Muscle layer of duodenum (tissue), 2 donors: ENCODE measurements around the gene DSCAML1.
A peak's percentile ranks its signal among the peaks of the same experiment; 100 is the strongest.

Experiments used
- H3K27ac ChIP-seq: one replicate; pipeline ENCODE4 v1.7.0; 2013; ENCODE audit warnings: mild to moderate bottlenecking, low read length
- H3K27me3 ChIP-seq: one replicate; pipeline ENCODE4 v1.7.0; 2013; ENCODE audit warnings: low read depth, mild to moderate bottlenecking, control low read depth, low read length
- H3K36me3 ChIP-seq, 2 donors: one replicate each; pipeline ENCODE4 v1.7.0; 2013; ENCODE audit warnings: low read length in 2 of 2, control low read depth in 1 of 2, mild to moderate bottlenecking in 1 of 2; ENCODE audit not compliant: insufficient read depth in 2 of 2, control insufficient read depth in 1 of 2
- H3K4me1 ChIP-seq, 2 donors: one replicate each; pipeline ENCODE4 v1.7.0; 2013; ENCODE audit warnings: low read length in 2 of 2, mild to moderate bottlenecking in 2 of 2, control low read depth in 1 of 2, moderate library complexity in 1 of 2; ENCODE audit not compliant: insufficient read depth in 2 of 2, control insufficient read depth in 1 of 2
- H3K4me3 ChIP-seq, 2 donors: one replicate each; pipeline ENCODE4 v1.7.0; 2013; ENCODE audit warnings: low read length in 2 of 2, low read depth in 1 of 2, mild to moderate bottlenecking in 1 of 2
- H3K9me3 ChIP-seq, 2 donors: one replicate each; pipeline ENCODE4 v1.7.0; 2013; ENCODE audit warnings: low read length in 2 of 2, control low read depth in 1 of 2, mild to moderate bottlenecking in 1 of 2; ENCODE audit not compliant: control insufficient read depth in 1 of 2
- donor health status: healthy.

Gene DSCAML1

GRCh38 chr11:117837070-117837776 is 40.2 kb upstream of the DSCAML1 start:
- Histone ChIP-seq H3K27me3 (no peaks in the 10 kb centered on the region), H3K9me3 (no peaks in the 10 kb centered on the region), H3K36me3 (peaks cover 0 to 34% of the 10 kb centered on the region in 2 donors), H3K4me3 (no peak overlapping the region), H3K27ac (no peak overlapping the region), H3K4me1 (peaks cover 0 to 3% of the 10 kb centered on the region in 2 donors)

DNA sequence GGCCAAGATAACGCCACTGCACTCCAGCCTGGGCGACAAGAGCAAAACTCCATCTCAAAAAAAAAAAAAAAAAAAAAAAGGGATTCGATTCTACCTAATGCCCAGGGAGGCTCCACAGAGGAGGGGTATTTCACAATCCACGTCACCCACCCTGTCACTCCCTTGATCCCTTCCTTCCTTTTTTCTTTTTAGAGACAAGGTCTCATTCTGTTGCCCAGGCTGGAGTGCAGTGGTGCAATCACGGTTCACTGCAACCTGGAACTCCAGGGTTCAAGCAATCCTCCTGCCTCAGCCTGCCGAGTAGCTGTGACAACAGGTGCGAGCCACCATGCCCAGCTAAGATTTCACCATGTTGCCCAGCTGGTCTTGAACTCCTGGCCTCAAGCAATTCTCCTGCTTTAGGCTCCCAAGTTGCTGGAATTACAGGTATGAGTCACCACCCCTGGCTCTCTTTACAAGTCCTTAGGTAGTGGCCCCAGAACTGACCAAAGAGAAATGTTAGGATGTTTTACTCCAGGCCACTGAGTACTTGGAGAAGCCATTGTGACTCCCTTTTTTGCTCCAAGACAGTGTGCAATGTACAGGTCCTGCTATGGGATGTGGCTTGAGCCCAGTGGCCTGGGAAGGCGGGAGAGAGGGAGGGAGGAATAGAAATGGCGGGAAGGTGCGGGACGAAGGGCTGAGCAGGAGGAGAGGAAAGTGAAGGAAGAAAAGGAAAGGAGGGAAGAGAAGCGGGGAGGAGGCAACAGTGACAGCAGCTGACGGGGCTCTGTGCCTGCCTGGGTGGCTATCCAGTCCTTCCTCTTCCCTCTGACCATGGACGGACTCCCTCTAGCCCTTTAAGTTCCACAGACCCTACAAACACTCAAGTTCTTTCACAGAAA is 39.3 kb upstream of the DSCAML1 start:
- H3K27ac ChIP-seq = no peak overlapping the region

GRCh38 chr11:117835576-117835975 is 38.6 kb upstream of the DSCAML1 start:
- Histone ChIP-seq H3K4me3 (no peak overlapping the region), H3K36me3 (peaks cover 0 to 24% of the 10 kb centered on the region in 2 donors), H3K27ac (no peak overlapping the region), H3K4me1 (peaks cover 2 to 14% of the 10 kb centered on the region in 2 donors), H3K27me3 (no peaks in the 10 kb centered on the region), H3K9me3 (no peaks in the 10 kb centered on the region)

More for the DNA sequence above, 39.3 kb upstream of the DSCAML1 start:
- H3K27me3 ChIP-seq = no peaks in the 10 kb centered on the region
- no peaks in the 10 kb centered on the region for H3K9me3 ChIP-seq
- H3K4me1 ChIP-seq = peaks cover 0 to 7% of the 10 kb centered on the region in 2 donors
- peaks cover 0 to 29% of the 10 kb centered on the region in 2 donors for H3K36me3 ChIP-seq
- no peak overlapping the region for H3K4me3 ChIP-seq

DNA sequence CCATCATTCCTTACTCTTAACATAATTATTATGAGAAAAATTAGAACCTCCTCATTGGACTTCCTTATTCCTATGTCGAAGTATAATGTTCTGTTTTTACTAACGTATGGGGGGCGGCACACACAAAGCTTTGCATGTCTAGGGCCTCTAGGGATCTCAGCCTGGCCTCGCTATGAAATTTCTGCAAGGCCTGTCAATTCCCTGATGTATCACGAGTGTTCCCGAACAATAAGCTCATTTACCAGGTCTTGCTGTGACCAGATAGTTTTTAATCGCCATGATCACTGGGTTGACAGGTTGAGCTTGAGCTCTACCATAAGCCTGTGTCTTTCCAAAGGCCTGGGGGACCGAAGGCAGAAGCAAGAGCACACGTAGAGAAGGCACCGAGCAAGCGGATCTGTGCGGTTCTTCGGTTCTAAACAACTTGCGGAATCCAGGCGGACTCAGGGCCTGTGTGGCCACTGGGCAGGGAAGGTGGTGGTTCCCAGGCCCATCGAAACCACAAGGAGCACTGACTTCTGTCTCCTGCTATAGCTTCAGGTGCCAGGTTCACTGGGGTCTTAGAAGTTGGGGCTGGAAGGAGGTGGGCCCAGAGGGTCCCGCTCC is 37.9 kb upstream of the DSCAML1 start:
- H3K4me3 ChIP-seq = no peak overlapping the region
- no peaks in the 10 kb centered on the region for H3K9me3 ChIP-seq
- H3K27me3 ChIP-seq = no peaks in the 10 kb centered on the region
- H3K27ac ChIP-seq = no peak overlapping the region
- H3K4me1 ChIP-seq = peaks cover 6 to 15% of the 10 kb centered on the region in 2 donors
- H3K36me3 ChIP-seq = peaks cover 0 to 19% of the 10 kb centered on the region in 2 donors

DNA sequence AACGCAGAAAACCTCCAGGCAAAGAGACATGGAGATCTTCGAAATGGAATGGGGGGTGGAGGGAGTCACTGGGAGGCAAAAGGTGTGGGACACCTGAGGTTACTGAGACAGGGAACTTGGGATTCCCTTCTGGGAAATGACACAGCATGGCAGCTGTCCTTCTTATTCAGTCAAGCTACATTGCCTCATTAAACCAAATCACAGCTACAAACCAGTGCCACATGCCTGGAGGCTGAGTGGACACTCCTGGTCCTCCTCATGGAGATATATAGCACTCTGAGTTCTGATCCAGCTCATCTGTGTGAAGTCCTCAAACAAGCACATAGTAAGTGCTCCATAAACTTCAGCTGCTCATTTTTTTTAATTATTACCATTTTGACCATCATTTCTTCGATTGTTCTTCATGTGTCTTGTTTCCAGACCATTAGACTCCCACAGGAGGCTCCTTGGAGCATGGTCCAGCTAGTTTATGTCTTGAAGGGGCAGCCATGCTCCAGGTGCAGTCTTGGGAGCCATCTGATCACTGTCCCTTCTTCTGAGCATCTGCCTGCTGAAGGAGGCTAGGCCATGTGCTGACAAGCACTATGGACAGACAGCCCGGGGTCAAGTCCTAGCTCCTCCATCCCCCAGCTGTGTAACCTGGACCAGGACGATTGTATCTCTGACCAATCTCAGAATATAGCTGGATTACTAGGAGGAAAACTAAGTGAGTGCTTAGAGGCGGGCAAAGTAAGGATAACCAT is 37.2 kb upstream of the DSCAML1 start:
- H3K9me3 ChIP-seq = no peaks in the 10 kb centered on the region
- no peaks in the 10 kb centered on the region for H3K27me3 ChIP-seq
- H3K27ac ChIP-seq = peak overlapping the region; percentile 26
- peaks cover 0 to 12% of the 10 kb centered on the region in 2 donors for H3K36me3 ChIP-seq
- H3K4me1 ChIP-seq = peaks cover 6 to 15% of the 10 kb centered on the region in 2 donors
- H3K4me3 ChIP-seq = no peak overlapping the region

GRCh38 chr11:117833401-117833891 is 36.4 kb upstream of the DSCAML1 start:
- Histone ChIP-seq H3K4me3 (no peak overlapping the region), H3K4me1 (peaks cover 12 to 18% of the 10 kb centered on the region in 2 donors), H3K27me3 (no peaks in the 10 kb centered on the region), H3K9me3 (no peaks in the 10 kb centered on the region), H3K27ac (peak overlapping the region; percentile 26), H3K36me3 (peaks cover 0 to 5% of the 10 kb centered on the region in 2 donors)

DNA sequence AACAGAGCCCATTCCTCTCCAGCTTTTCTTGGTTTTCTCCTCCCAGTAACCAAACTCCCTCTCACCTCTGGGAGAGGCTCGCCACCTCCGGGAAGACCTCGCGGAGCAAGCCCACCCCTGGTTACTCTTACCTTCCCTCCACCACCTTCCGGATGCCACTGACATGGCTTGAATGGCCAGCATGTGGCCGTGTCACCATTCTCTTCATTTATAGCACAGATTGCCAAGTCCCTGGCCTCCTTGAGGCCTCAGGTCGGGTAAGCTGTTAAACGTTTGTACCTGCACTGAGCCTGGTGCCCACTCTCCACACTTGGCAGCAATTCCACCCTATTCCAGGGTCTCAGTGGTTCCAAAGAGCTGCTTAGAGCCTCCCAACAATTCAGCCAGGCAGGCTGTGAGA is 35.5 kb upstream of the DSCAML1 start:
- H3K27me3 ChIP-seq = no peaks in the 10 kb centered on the region
- no peaks in the 10 kb centered on the region for H3K9me3 ChIP-seq
- H3K4me1 ChIP-seq = peaks cover 12 to 22% of the 10 kb centered on the region in 2 donors
- H3K4me3 ChIP-seq = no peak overlapping the region
- H3K36me3 ChIP-seq = no peaks in the 10 kb centered on the region
- H3K27ac ChIP-seq = no peak overlapping the region

DNA sequence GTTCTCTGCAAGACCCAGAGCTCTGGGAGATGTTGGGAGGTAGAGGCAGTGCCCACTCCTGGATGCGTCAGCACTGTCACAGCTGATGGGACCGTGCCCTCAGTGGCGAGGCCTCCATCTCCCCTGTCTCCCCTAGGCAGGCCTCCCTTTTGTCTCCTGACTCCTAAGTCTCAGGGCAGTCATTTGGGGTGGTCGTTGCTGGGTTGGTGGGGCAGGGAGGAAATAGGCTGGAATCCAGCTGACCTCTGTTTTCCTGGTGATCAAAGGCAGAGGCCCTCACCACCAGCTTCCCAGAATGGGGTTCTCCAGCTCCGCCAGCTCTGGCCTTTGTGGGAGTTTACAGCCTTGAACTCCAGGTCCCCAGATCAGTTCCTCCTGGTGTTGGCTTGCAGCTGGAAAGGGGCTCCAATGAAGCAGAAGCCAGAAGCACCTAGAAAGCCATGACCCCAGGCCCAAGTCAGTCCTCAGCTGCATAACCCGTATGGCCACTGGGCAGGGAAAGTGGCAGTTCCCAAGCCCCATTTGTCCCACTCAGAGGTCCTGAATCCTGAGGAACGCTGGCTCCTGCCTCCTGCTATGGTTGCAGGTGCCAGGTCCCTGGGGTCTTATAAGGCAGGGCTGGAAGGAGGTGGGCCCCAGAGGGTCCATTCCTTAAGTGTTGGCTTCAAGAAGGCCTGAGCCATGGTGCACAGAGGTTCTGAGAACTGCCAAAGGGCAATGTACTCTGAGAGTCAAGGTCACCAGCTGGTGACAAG is 34.8 kb upstream of the DSCAML1 start:
- no peak overlapping the region for H3K4me3 ChIP-seq
- peaks cover 12 to 19% of the 10 kb centered on the region in 2 donors for H3K4me1 ChIP-seq
- no peaks in the 10 kb centered on the region for H3K36me3 ChIP-seq
- H3K9me3 ChIP-seq = no peaks in the 10 kb centered on the region
- H3K27me3 ChIP-seq = no peaks in the 10 kb centered on the region
- no peak overlapping the region for H3K27ac ChIP-seq

DNA sequence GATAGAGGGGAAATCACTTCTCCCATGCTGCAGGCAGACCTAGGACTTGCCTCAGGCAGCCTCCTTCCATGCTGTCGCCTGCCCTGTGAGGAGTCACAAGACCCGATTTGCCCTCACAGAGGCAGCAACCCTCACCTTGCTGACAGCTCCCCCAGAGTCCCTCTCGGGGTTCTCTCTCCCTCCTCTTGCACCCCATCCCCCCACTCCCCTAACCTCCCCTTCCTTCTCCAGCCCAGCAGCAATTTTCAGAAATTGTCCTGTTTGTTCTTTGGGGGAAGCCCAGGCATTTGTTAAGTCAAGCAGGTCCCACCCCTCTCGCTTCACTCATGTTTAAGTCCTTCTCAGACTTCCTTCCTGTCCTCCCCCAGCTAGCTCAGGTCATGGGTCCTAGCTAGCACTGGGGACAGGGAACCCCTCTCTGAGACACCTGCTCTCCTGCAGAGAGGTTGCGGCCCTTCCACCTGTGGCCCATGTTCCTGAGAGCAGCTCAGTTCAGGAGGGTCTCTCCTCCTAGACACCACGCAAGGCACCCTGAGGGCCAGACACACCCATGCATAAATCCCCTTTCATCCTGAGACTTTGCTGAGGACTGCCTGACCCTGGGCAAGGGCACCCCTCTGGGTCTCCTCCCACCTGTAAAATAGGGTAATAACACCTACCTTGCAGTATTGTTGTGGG is 33.8 kb upstream of the DSCAML1 start:
- Histone ChIP-seq H3K36me3 (no peaks in the 10 kb centered on the region), H3K27me3 (no peaks in the 10 kb centered on the region), H3K4me1 (peaks cover 12 to 22% of the 10 kb centered on the region in 2 donors), H3K27ac (no peak overlapping the region), H3K4me3 (no peak overlapping the region), H3K9me3 (no peaks in the 10 kb centered on the region)

- peaks cover 12 to 30% of the 10 kb centered on the region in 2 donors for H3K4me1 ChIP-seq
- no peak overlapping the region for H3K4me3 ChIP-seq
- H3K27ac ChIP-seq = no peak overlapping the region
- no peaks in the 10 kb centered on the region for H3K36me3 ChIP-seq
- H3K9me3 ChIP-seq = no peaks in the 10 kb centered on the region
- no peaks in the 10 kb centered on the region for H3K27me3 ChIP-seq
Observed at GRCh38 chr11:117830072-117830471, 33.1 kb upstream of the DSCAML1 start.
